Natural killer cell (primary cell): ENCODE data around the gene GULP1. TPM values are rescaled to one million over a fixed set of nuclear protein-coding genes. Genes with fewer than 3 reads are reported as not detected.

ENCODE experiments used
- ATAC-seq, 3 donors: fragments of 150-1000 bp in 2 of 3; fragments of 200-7000 bp in 1 of 3; cut with Tn5 transposase; 1 replicate in 1 of 3; 2 replicates in 2 of 3; pipeline ENCODE4 v1.10.0; 2021; ENCODE audit warnings: mild to moderate bottlenecking in 2 of 3, moderate library complexity in 2 of 3
- DNase-seq, 2 donors: peaks; one replicate each; pipeline versions ENCODE4 v3.0.0 to v3.0.0-alpha.2; 2013 to 2021; ENCODE audit warnings: mixed read lengths in 1 of 2
- H3K27ac ChIP-seq: one replicate; pipeline ENCODE4 v1.5.1; 2013; ENCODE audit warnings: mild to moderate bottlenecking, low read length
- H3K27me3 ChIP-seq: one replicate; pipeline ENCODE4 v1.6.1; 2013; ENCODE audit warnings: low read length; ENCODE audit not compliant: control insufficient read depth, insufficient read depth
- H3K36me3 ChIP-seq: one replicate; pipeline ENCODE4 v1.6.1; 2013; ENCODE audit warnings: low read length; ENCODE audit not compliant: control insufficient read depth, insufficient read depth
- H3K4me1 ChIP-seq: one replicate; pipeline ENCODE4 v1.6.1; 2013; ENCODE audit warnings: low read length; ENCODE audit not compliant: control insufficient read depth, insufficient read depth
- H3K4me3 ChIP-seq: one replicate; pipeline ENCODE4 v1.5.1; 2013; ENCODE audit warnings: low read length
- H3K9me3 ChIP-seq: one replicate; pipeline ENCODE4 v1.6.1; 2013; ENCODE audit warnings: low read length; ENCODE audit not compliant: control insufficient read depth, insufficient read depth
- H3K27ac Mint-ChIP-seq, 2 donors: one replicate each; pipeline ENCODE4 v1.8.0; 2022; ENCODE audit warnings: mild to moderate bottlenecking in 2 of 2, mixed read lengths in 2 of 2, moderate library complexity in 1 of 2
- H3K27me3 Mint-ChIP-seq, 2 donors: one replicate each; pipeline ENCODE4 v1.8.0; 2022; ENCODE audit warnings: low read depth in 2 of 2, mixed read lengths in 2 of 2
- H3K36me3 Mint-ChIP-seq: one replicate; pipeline ENCODE4 v1.8.0; 2022; ENCODE audit warnings: mixed read lengths
- H3K4me1 Mint-ChIP-seq, 2 donors: one replicate each; pipeline ENCODE4 v1.8.0; 2022; ENCODE audit warnings: mixed read lengths in 2 of 2
- H3K4me3 Mint-ChIP-seq: one replicate; pipeline ENCODE4 v1.8.0; 2022; ENCODE audit warnings: mild to moderate bottlenecking, moderate library complexity, mixed read lengths
- H3K9me3 Mint-ChIP-seq, 2 donors: one replicate each; pipeline ENCODE4 v1.8.0; 2022; ENCODE audit warnings: mixed read lengths in 2 of 2
- WGBS: methylation state at CpG from one replicate; pipeline ENCODE4 v1.1.7; 2013; ENCODE audit warnings: missing lambda C conversion rate; ENCODE audit not compliant: insufficient coverage; 5-methylcytosine and 5-hydroxymethylcytosine counted together
- intact Hi-C: fragments of 100-400 bp; cut with micrococcal nuclease; formaldehyde crosslinking; loops from one replicate; pipeline ENCODE4 v1.14.2; 2022
- total RNA-seq, 4 donors: library from RNA; stranded (reverse); fragments of 120-200 nt in 1 of 4; gene quantifications; one replicate each; pipeline versions ENCODE4 v1.2.3 to v1.2.4, GENCODE V29; 2013 to 2022
- TF ChIP-seq, protein P1 (sequence below): fragments of 200-600 bp; IDR thresholded peaks from one replicate; pipeline ENCODE4 v1.8.0; 2022; ENCODE audit warnings: antibody characterized with exemption

The GULP1 gene
- total RNA-seq, 3 donors from 2014 or later (not counting 1 experiment from before 2014, with no cell fraction given), result not detected

- no peaks in the 10 kb centered on the region for H3K27me3 ChIP-seq
- H3K4me3 Mint-ChIP-seq, result no peak overlapping the region
- no peak for DNase-seq
- H3K9me3 Mint-ChIP-seq, result peaks cover 4 to 5% of the 10 kb centered on the region in 2 donors
- H3K9me3 ChIP-seq, result no peaks in the 10 kb centered on the region
- H3K4me1 Mint-ChIP-seq, result no peaks in the 10 kb centered on the region
- H3K36me3 ChIP-seq, result no peaks in the 10 kb centered on the region
- H3K4me1 ChIP-seq, result no peaks in the 10 kb centered on the region
- no peak overlapping the region for H3K4me3 ChIP-seq
- WGBS, result 64% methylated on average over 1 of the region's 1 CpG
- TF ChIP-seq, protein P1, sequence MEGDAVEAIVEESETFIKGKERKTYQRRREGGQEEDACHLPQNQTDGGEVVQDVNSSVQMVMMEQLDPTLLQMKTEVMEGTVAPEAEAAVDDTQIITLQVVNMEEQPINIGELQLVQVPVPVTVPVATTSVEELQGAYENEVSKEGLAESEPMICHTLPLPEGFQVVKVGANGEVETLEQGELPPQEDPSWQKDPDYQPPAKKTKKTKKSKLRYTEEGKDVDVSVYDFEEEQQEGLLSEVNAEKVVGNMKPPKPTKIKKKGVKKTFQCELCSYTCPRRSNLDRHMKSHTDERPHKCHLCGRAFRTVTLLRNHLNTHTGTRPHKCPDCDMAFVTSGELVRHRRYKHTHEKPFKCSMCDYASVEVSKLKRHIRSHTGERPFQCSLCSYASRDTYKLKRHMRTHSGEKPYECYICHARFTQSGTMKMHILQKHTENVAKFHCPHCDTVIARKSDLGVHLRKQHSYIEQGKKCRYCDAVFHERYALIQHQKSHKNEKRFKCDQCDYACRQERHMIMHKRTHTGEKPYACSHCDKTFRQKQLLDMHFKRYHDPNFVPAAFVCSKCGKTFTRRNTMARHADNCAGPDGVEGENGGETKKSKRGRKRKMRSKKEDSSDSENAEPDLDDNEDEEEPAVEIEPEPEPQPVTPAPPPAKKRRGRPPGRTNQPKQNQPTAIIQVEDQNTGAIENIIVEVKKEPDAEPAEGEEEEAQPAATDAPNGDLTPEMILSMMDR, result no peak
- intact Hi-C loops, result no loop called here
- H3K27ac ChIP-seq, result no peak overlapping the region
- H3K36me3 Mint-ChIP-seq, result no peaks in the 10 kb centered on the region
- H3K27me3 Mint-ChIP-seq, result no peaks in the 10 kb centered on the region
- ATAC-seq, result no peak
- H3K27ac Mint-ChIP-seq, result no peak overlapping the region
Measured at GRCh38 chr2:188326290-188326668, 34.6 kb downstream of the GULP1 start.

GRCh38 chr2:188326669-188327301 lies 35.1 kb downstream of the GULP1 start:
- no peak overlapping the region for H3K27ac ChIP-seq
- intact Hi-C loops, result no loop called here
- DNase-seq, result no peak
- Mint-ChIP-seq H3K9me3 (peaks cover 4 to 5% of the 10 kb centered on the region in 2 donors), H3K27me3 (no peaks in the 10 kb centered on the region), H3K27ac (no peak overlapping the region), H3K4me3 (no peak overlapping the region), H3K36me3 (no peaks in the 10 kb centered on the region), H3K4me1 (no peaks in the 10 kb centered on the region)
- H3K36me3 ChIP-seq, result no peaks in the 10 kb centered on the region
- TF ChIP-seq, protein P1, result no peak
- no peaks in the 10 kb centered on the region for H3K4me1 ChIP-seq
- 83% methylated on average over 4 of the region's 4 CpGs for WGBS
- ATAC-seq, result no peak
- H3K27me3 ChIP-seq, result no peaks in the 10 kb centered on the region
- no peaks in the 10 kb centered on the region for H3K9me3 ChIP-seq
- H3K4me3 ChIP-seq, result no peak overlapping the region

GRCh38 chr2:188327518-188328213 lies 36.0 kb downstream of the GULP1 start:
- no peak overlapping the region for H3K4me3 Mint-ChIP-seq
- no peaks in the 10 kb centered on the region for H3K4me1 ChIP-seq
- H3K9me3 ChIP-seq, result no peaks in the 10 kb centered on the region
- no peaks in the 10 kb centered on the region for H3K36me3 ChIP-seq
- no peak overlapping the region for H3K27ac Mint-ChIP-seq
- peaks cover 4 to 5% of the 10 kb centered on the region in 2 donors for H3K9me3 Mint-ChIP-seq
- TF ChIP-seq, protein P1, result no peak
- H3K27me3 ChIP-seq, result no peaks in the 10 kb centered on the region
- H3K27me3 Mint-ChIP-seq, result no peaks in the 10 kb centered on the region
- ATAC-seq (no peak), DNase-seq (no peak)
- H3K4me3 ChIP-seq, result no peak overlapping the region
- H3K27ac ChIP-seq, result no peak overlapping the region
- H3K36me3 Mint-ChIP-seq, result no peaks in the 10 kb centered on the region
- H3K4me1 Mint-ChIP-seq, result no peaks in the 10 kb centered on the region
- intact Hi-C loops, result no loop called here
